OCI-M2 (cell line): ENCODE results near the gene SERPINE1.
"Not testable (repeated sequence)": the region's sequence is repeated elsewhere in the genome, so short reads cannot be mapped to it uniquely, and the experiment has no call there.

ENCODE experiments used
- DNase-seq: peaks from one replicate; lab custom pipeline; 2025; ENCODE audit not compliant: unreplicated experiment; lab: John Stamatoyannopoulos, UW

SERPINE1 gene

DNA sequence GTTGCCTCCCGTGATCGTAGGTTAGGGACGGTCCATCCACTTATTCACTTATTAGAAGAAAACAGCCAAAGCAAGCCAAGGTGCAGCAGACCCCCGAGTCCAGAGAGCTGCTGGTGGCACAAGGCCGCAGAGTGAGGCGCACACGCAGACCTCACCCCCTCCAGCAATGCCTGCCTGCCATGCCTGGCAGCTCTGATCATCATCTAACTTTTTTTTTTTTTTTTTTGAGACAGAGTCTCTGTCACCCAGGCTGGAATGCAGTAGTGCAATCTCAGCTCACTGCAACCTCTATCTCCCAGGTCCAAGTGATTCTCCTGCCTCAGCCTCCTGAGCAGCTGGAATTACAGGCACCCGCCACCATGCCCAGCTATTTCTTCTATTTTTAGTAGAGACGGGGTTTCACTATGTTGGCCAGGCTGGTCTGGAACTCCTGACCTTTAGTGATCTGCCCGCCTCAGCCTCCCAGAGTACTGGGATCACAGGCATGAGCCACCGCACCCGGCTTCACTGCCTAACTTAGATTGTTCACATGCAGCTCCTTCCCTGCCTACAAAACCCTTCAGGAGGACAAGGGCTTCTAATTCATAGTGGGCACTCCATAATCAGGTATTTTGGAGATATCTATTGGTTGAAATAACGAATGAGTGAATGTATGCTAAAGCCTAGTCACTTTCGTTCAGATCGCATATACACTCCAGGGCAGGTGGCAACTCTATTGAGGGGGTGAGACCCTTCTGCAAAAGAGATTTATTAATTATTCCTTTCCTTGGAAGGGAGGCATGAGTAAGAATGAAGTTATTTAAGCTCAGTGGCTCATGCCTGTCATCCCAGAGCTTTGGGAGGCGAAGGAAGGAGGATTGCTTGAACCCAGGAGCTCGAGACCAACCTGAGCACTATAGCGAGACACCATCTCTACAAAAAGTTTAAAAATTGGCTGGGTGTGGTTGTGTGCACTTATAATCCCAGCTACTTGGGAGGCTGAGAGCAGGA, 25.8 kb upstream of the SERPINE1 start:
- no peak for DNase-seq

DNA sequence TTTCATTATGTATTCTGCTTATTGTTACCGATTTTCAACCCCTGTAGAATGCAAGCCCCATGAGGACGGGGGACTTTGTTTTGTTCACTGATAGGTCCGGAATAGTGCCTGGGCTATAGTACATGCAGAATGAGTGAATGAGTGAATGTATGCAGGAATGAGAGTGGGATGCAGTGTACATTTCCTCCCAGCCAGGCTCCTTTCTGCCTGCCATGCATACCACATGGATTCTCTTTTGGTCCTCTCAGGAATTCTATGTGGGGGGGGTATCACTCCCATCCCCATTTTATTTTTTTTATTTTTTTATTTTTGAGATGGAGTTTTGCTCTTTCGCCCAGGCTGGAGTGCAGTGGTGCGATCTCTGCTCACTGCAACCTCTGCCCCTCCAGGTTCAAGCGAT, 24.9 kb upstream of the SERPINE1 start:
- no peak for DNase-seq

DNA sequence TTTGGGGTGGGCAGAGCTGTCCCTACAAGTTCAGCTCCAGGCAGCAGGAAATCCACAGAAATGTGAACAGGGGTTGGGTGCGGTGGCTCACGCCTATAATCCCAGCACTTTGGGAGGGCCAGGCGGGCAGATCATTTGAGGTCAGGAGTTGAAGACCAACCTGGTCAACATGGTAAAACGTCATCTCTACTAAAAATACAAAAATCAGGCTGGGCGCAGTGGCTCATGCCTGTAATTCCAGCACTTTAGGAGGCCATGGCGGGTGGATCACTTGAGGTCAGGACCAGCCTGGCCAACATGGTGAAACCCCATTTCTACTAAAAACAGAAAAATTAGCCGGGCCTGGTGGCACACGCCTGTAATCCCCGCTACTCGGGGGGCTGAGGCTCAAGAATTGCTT, 23.2 kb upstream of the SERPINE1 start:
- DNase-seq: not testable (repeated sequence)

DNA sequence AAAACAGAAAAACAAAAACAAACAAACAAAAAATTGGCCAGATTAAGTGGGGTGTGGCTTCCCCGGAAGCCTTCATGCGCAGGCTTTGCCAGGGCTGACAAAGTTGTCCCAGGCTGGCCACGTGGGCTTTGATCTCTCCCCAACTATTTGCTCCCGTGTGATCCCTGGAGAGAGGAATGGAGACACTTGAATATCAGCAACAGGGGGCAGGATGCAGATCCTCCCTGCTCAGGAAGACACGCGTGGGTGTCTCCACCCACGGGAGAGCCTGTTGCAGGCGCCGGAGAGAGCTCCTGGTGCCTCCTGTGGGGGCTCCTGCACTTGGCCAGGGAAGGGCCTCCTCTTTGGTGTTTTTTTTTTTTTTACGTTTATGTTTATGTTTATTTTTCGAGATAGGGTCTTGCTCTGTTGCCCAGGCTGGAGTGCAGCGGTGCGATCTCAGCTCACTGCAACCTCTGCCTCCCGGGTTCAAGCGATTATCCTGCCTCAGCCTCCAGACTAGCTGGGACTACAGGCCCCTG, 22.7 kb upstream of the SERPINE1 start:
- DNase-seq: no peak

DNA sequence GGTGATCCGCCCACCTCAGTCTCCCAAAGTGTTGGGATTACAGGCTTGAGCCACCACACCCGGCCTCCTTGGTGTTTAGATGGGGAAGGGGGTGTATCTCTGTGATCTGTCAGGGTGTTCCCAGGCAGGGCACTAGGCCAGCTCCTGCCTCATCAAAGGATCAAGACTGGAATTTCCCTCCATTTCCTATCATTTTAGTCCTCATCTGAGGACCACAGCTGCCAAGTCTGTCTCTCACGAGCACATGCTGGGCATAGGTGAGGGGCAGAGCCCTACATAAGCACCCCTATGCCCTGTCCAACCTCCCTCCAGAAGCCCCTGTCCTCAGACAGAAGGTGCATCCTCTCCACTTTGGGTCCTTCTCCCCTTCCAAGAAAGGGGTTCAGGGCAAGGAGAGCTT, 22.1 kb upstream of the SERPINE1 start:
- no peak for DNase-seq

DNA sequence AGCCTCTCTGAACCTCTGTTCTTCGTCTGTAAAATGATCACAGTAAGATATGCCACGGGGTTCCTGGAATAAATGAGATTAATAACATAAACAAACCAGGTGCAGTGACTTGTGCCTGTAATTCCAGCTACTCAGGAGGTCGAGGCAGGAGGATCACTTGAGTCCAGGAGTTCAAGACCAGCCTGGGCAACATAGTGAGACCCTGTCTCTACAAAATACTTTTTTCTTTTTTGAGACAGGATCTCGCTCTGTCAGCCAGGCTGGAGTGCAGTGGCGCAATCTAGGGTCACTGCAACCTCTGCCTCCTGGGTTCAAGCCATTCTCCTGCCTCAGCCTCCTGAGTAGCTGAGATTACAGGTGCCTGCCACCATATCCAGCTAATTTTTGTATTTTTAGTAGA, 21.7 kb upstream of the SERPINE1 start:
- DNase-seq: not testable (repeated sequence)

DNA sequence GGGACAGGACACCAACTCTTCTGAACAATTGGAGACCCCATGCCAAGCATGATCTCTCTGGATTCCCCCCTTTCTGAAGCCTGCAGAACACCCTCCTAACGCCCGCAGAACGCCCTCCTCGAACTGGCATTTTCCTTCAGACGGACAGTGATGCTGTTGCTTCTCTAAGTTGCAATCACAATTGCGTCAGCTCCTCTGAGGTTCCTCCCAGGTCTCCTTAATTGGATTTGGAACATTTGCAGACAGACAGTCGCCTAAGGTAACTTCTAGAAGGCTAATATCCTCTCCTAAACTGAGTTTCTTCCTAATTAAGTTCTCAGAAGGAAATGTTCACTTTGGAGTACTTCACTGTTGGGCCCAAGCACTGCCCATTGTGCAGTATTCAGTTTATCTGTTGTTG, 20.5 kb upstream of the SERPINE1 start:
- DNase-seq: no peak

DNA sequence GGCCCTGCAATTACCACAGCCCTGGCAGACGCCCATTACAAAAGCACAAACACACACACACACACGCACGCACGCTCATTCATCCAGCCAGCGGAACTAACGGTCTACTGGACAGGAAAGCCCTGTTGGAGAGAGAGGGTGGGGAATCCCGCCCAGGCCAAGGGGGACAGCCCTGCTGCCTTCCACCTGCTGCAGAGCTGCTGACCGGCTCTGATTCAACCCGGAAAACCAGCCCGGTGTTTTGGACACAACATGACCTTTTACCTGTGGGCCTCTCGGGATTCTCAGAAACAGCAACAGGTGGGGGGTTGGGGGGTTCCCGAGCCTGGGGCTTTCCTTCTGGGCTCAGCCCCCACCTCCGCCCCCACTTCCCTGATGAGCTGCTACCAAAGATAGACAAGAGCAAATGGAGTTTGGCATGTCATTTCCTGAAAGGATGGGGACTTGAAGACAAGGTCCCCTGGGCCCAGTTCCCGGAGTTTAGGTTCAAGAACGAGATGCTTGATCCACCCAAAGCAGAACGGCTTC, 18.5 kb upstream of the SERPINE1 start:
- DNase-seq: no peak

DNA sequence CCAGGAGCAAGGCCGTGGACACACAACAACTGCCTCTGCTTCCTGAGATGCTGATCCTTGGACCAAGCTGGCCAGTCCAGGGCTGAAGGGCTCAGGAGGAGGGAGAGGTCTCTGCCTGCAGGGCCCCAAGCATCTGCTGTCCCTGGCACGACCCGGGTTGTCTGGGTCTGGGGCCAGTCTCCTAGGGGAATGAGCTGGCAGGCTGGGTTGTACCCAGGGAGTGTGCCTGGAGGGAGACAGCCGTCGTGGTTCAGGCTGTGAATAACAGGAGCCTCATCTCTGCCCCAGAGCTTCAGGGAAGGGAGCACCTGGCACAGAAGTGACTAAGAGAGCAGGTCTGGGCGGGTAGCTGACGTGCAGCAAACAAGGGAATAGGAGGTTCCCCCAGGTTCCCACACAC, 17.9 kb upstream of the SERPINE1 start:
- no peak for DNase-seq

DNA sequence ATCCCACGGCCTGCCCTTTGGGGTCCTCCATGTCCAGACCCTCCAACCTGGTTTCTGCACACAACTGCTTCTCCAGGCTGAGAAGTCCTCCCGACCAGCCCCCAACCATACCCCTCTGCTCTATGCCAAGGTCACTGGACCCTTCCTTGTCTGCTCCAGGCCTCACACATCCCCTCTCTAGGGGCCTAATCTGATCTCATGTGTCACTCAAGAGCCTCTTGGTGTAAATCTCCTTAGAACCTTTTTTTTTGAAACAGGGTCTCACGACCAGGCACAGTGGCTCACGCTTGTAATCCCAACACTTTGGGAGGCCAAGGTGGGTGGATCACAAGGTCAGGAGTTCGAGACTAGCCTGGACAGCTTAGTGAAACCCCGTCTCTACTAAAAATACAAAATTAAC, 17.5 kb upstream of the SERPINE1 start:
- DNase-seq: no peak

DNA sequence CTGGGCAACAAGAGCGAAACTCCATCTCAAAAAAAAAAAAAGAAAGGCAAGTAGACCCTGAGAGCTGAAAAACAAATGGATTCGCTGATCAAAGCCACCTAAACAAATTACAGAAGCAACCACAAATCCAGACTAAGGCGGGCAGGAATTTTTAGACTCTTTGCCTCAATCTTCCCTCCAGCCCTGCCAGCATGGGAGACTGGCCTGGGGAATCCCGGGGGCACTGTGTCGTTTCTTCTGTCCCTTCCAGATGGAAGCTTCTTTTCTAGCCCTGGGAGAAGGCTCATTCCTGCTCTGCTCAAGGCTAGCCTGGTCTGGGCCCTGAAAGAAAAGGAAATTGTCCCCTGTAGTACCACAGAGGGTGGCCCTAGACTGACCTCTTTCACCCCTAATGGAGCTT, 15.6 kb upstream of the SERPINE1 start:
- no peak for DNase-seq

DNA sequence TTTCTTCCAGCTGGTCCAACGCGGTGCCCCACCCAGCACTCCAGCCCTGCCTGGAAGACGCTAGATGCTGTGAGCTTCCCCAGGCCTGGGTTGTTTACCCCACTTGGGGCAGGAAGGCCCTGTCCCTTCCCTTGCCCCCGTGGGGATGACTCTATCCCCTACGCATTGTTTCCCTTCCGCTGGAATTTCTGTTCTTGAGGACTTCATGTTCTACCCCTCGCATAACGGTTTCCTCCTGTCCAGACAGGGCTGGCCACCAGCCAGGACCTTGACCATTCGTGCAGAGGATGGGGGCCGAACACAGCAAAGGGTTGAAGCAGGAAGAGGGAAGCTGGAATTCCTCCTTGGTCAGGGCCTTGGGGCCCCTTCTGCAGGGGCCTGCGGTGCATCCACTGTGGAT, 14.7 kb upstream of the SERPINE1 start:
- DNase-seq: no peak

DNA sequence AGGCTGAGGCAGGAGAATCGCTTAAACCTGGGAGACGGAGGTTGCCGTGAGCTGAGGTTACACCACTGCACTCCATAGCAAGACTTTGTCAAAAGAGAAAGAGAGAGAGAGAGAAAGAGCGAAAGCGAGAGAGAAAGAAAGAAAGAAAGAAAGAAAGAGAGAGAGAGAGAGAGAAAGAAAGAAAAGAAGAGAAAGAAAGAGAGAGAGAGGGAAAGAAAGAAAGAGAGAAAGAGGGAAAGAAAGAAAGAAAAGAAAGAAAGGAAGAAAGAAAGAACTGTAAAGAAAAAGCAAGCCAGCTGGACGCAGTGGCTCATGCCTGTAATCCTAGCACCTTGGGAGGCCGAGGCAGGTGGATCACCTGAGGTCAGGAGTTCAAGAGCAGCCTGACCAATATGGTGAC, 13.8 kb upstream of the SERPINE1 start:
- not testable (repeated sequence) for DNase-seq

DNA sequence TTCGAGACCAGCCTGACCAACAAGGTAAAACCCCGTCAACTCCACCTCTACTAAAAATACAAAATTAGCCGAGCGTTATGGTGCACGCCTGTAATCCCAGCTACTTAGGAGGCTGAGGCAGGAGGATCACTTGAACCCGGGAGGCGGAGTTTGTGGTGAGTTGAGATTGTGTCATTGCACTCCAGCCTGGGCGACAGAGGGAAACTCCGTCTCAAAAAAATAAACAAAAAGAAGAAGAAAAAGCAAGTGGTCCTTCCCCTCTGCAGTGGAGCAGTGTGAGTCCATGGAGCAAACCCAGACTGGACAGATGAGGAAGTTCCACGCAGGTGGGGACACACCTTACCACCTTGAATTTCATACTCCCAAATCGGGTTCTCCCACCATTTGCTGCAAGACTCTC, 13.1 kb upstream of the SERPINE1 start:
- DNase-seq: no peak

DNA sequence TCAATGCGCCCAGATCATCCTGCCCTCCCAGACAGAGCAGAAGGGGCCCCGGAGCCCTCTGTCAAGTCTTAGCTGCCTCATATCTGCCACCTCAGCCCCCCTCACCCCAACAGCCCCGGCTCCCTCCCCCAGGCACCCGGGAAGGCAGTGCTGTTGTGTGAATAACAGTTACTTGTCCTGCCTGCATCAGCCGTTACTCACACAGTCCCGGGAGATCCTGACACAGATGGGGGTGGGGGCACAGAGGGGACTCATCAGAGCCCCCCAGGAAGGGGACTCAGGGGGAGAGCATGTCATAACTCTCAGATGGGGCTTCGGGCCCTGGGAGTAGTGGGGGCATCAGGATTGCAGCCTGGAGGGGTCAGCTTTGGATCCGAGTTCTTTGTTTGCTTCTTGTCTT, 12.4 kb upstream of the SERPINE1 start:
- DNase-seq: no peak

DNA sequence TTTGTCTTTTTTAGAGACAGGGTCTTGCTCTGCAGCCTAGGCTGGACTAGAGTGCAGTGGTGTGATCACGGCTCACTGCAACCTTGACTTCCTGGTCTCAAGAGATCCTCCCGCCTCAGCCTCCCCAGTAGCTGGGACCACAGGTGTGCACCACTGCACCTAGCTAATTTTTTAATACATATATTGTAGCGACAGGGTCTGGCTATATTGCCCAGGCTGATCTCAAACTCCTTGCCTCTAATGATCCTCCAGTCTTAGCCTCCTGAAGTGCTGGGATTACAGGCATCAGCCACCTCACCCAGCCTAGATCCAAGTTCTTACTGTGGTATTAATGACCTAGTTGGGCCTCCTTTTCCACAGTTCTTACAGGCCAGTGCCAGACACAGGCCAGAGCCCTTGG, 11.7 kb upstream of the SERPINE1 start:
- DNase-seq: no peak

DNA sequence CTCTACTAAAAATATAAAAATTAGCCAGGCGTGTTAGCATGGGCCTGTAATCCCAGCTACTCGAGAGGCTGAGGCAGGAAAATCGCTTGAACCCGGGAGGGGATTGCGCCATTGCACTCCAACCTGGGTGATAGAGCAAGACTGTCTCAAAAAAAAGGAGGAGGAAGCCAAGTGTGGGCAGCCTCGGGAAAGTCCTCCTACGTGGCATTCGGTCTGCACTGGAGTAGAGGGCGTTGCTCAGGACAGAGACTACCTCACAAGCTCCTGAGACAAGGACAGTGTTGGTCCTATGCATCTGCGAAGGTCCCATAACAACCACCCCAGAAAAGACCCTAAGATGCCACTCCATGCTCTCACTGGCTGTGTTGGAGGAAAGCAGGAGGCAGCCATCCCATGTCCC, 10.0 kb upstream of the SERPINE1 start:
- no peak for DNase-seq

DNA sequence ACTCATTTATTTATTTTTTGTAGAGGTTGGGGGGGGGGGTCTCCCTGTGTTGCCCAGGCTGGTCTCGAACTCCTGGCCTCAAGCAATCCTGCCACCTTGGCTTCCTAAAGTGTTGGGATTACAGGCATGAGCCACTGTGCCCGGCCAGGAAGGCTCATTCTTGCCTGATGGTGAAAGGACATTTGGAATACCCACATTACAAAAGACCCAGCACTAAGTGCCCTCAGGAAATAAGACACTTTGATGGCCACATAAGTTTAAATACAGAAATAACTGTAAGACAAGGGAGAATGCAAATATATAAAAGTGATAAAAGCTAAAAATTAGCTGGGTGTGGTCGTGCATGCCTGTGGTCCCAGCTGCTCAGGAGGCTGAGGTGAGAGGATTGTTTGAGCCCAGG, 8.0 kb upstream of the SERPINE1 start:
- no peak for DNase-seq

DNA sequence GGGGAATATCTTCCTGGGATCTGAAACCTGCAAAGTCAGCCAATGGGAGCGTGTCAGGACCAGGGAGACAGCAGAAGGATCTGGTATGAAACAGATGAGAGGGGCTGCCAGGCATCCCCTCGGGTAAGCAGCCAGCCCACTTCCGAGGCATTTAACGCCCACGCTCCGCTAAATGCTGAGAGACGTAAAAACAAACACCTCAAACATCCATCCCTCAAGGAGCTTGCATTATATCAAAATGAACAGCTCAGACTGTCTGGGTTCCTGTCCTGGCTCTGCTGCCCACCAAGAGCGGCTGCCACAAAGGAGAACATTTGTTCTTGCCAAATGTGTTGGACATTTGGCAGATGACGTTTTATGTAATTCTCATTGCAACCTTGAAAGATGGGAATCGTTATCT, 7.0 kb upstream of the SERPINE1 start:
- DNase-seq: no peak

DNA sequence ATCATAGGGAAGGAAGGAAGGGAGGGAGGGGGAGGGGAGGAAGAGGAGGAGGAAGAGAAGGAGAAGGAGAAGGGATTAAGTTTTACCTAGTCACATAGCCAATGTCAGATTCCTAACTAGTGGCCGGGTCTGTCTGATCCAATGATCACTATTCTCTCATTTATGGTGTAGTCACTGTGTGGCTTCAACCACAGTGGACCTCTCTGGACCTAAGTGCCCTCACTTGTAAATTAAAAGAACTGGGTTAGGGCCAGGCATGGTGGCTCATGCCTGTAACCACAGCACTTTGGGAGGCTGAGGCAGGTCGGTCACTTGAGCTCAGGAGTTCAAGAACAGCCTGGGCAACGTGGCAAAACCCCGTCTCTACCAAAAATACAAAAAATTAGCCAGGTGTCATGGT, 6.6 kb upstream of the SERPINE1 start:
- DNase-seq: no peak

DNA sequence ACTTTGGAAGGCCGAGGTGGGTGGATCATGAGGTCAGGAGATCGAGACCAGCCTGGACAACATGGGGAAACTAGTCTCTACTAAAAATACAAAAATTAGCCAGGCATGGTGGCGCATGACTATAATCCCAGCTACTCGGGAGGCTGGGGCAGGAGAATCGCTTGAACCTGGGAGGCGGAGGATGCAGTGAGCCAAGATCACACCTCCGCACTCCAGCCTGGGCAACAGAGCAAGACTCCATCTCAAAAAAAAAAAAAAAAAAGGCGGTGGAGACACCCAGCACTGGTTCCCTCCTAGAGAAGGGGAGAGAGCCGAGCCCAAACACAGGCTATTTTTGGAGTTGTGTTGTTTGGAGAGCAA, 5.3 kb upstream of the SERPINE1 start:
- not testable (repeated sequence) for DNase-seq
